ENCODE data around the gene LRRC58. TPM values are rescaled to one million over a fixed set of nuclear protein-coding genes. Genes with fewer than 3 reads are reported as not detected.

The LRRC58 gene
- total and polyA plus RNA-seq, 2 of the 13 experiments (the other 11 are each of a cell fraction or from before 2014, with no cell fraction given): 9.7 to 17.3 TPM

DNA sequence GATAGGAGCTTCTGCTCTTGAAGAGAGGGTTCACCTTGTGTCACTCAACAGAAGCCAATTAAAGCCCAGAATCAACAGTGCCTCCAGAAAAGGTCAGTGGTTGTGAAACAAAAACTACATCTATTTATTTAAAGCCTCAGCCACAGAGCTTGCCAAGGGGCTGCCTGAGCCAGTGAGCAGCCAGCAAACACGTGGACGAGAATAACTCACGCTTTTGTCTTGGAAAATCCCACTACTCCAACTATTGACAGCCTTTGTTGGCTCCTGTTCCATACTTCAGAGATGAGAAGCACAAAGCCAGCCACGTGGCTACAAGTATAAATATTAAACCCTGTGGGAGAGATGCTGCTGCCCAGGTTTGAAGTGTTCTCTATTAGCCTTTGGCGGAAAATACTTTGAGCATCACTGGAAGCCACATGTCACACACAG is 74.4 kb downstream of the LRRC58 start (continued):
- TF ChIP-seq, protein P1, sequence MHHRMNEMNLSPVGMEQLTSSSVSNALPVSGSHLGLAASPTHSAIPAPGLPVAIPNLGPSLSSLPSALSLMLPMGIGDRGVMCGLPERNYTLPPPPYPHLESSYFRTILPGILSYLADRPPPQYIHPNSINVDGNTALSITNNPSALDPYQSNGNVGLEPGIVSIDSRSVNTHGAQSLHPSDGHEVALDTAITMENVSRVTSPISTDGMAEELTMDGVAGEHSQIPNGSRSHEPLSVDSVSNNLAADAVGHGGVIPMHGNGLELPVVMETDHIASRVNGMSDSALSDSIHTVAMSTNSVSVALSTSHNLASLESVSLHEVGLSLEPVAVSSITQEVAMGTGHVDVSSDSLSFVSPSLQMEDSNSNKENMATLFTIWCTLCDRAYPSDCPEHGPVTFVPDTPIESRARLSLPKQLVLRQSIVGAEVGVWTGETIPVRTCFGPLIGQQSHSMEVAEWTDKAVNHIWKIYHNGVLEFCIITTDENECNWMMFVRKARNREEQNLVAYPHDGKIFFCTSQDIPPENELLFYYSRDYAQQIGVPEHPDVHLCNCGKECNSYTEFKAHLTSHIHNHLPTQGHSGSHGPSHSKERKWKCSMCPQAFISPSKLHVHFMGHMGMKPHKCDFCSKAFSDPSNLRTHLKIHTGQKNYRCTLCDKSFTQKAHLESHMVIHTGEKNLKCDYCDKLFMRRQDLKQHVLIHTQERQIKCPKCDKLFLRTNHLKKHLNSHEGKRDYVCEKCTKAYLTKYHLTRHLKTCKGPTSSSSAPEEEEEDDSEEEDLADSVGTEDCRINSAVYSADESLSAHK (CRISPR knock-in tag; IDR thresholded peaks at IDR 0.05; ENCODE audit: borderline replicate concordance): no peak
- TF ChIP-seq ZNF776 (CRISPR knock-in tag; IDR thresholded peaks at IDR 0.05): no peak
- TF ChIP-seq, protein P2, sequence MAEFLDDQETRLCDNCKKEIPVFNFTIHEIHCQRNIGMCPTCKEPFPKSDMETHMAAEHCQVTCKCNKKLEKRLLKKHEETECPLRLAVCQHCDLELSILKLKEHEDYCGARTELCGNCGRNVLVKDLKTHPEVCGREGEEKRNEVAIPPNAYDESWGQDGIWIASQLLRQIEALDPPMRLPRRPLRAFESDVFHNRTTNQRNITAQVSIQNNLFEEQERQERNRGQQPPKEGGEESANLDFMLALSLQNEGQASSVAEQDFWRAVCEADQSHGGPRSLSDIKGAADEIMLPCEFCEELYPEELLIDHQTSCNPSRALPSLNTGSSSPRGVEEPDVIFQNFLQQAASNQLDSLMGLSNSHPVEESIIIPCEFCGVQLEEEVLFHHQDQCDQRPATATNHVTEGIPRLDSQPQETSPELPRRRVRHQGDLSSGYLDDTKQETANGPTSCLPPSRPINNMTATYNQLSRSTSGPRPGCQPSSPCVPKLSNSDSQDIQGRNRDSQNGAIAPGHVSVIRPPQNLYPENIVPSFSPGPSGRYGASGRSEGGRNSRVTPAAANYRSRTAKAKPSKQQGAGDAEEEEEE (CRISPR knock-in tag; IDR thresholded peaks at IDR 0.05; ENCODE audit: borderline replicate concordance): no peak
- TF ChIP-seq, protein P3, sequence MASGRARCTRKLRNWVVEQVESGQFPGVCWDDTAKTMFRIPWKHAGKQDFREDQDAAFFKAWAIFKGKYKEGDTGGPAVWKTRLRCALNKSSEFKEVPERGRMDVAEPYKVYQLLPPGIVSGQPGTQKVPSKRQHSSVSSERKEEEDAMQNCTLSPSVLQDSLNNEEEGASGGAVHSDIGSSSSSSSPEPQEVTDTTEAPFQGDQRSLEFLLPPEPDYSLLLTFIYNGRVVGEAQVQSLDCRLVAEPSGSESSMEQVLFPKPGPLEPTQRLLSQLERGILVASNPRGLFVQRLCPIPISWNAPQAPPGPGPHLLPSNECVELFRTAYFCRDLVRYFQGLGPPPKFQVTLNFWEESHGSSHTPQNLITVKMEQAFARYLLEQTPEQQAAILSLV (CRISPR knock-in tag; IDR thresholded peaks at IDR 0.05; ENCODE audit: borderline replicate concordance): no peak
- TF ChIP-seq ZNF558 (CRISPR knock-in tag; IDR thresholded peaks at IDR 0.05; ENCODE audit: borderline replicate concordance): no peak
- no peak for TF ChIP-seq SNAI1 (CRISPR knock-in tag; IDR thresholded peaks at IDR 0.05; ENCODE audit: borderline replicate concordance)
- 0 out of 2 replicates have a peak, but pooled peaks have one; percentile 22 for TF ChIP-seq ZBTB7B (CRISPR knock-in tag; IDR thresholded peaks at IDR 0.05)
- TF ChIP-seq, protein P4, sequence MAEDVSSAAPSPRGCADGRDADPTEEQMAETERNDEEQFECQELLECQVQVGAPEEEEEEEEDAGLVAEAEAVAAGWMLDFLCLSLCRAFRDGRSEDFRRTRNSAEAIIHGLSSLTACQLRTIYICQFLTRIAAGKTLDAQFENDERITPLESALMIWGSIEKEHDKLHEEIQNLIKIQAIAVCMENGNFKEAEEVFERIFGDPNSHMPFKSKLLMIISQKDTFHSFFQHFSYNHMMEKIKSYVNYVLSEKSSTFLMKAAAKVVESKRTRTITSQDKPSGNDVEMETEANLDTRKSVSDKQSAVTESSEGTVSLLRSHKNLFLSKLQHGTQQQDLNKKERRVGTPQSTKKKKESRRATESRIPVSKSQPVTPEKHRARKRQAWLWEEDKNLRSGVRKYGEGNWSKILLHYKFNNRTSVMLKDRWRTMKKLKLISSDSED (CRISPR knock-in tag; IDR thresholded peaks at IDR 0.05): no peak
- TF ChIP-seq ZNF441 (CRISPR knock-in tag; IDR thresholded peaks at IDR 0.05; ENCODE audit: borderline replicate concordance): 0 out of 2 replicates have a peak, but pooled peaks have one; percentile 56
- TF ChIP-seq ZNF225 (CRISPR knock-in tag; IDR thresholded peaks at IDR 0.05): no peak
- TF ChIP-seq CAMTA2 (CRISPR knock-in tag; IDR thresholded peaks at IDR 0.05; ENCODE audit: borderline replicate concordance): no peak
- no peak for TF ChIP-seq ZNF761 (CRISPR knock-in tag; conservative IDR thresholded peaks at IDR 0.05)
- TF ChIP-seq ZNF644 (CRISPR knock-in tag; IDR thresholded peaks at IDR 0.05; ENCODE audit: low read depth): peak; percentile 77
- TF ChIP-seq JDP2 (CRISPR knock-in tag; IDR thresholded peaks at IDR 0.05; ENCODE audit: borderline replicate concordance): no peak; the same call in 1 of the 2 replicates
- no peak for TF ChIP-seq MBNL3 (CRISPR knock-in tag; conservative IDR thresholded peaks at IDR 0.05)
- TF ChIP-seq ZFAT (CRISPR knock-in tag; conservative IDR thresholded peaks at IDR 0.05): no peak
- no peak for TF ChIP-seq ZIK1 (CRISPR knock-in tag; IDR thresholded peaks at IDR 0.05; ENCODE audit: borderline replicate concordance, low read depth)
- TF ChIP-seq ZNF260 (CRISPR knock-in tag; IDR thresholded peaks at IDR 0.05; ENCODE audit: borderline replicate concordance, low read depth): no peak
- no peak for TF ChIP-seq GTF2F1 (IDR thresholded peaks at IDR 0.05; ENCODE audit: low read length)
- TF ChIP-seq ATM (IDR thresholded peaks at IDR 0.05; ENCODE audit: borderline replicate concordance): no peak
- no peak for TF ChIP-seq ZNF709 (CRISPR knock-in tag; IDR thresholded peaks at IDR 0.05)

All from HepG2 (cell line).